Neuronal stem cell (in vitro differentiated cells): Measurements from ENCODE around the gene MPG. TPM values are rescaled to one million over a fixed set of nuclear protein-coding genes. Genes with fewer than 3 reads are reported as not detected.
"Not testable (repeated sequence)": the region's sequence is repeated elsewhere in the genome, so short reads cannot be mapped to it uniquely, and the experiment has no call there.

Source experiments
- DNase-seq: peaks from one replicate; pipeline ENCODE4 v3.0.0-alpha.2; 2013; ENCODE audit warnings: low spot score
- H2AFZ ChIP-seq: one replicate; pipeline ENCODE4 v1.6.1; 2013; ENCODE audit warnings: mild to moderate bottlenecking, low read length, inconsistent platforms
- H2AK5ac ChIP-seq: 2 replicates; pipeline ENCODE4 v1.6.1; 2013; ENCODE audit warnings: low read depth, mild to moderate bottlenecking, inconsistent platforms, low read length, moderate library complexity, mixed read lengths
- H2BK120ac ChIP-seq: 2 replicates; pipeline ENCODE4 v1.6.1; 2013; ENCODE audit warnings: low read depth, mild to moderate bottlenecking, inconsistent platforms, low read length, moderate library complexity, mixed read lengths
- H2BK12ac ChIP-seq: one replicate; pipeline ENCODE4 v1.6.1; 2013; ENCODE audit warnings: low read length, inconsistent platforms
- H2BK15ac ChIP-seq: 2 replicates; pipeline ENCODE4 v1.6.1; 2013; ENCODE audit warnings: mild to moderate bottlenecking, low read length, inconsistent platforms, mixed read lengths
- H2BK5ac ChIP-seq: one replicate; pipeline ENCODE4 v1.6.1; 2013; ENCODE audit warnings: inconsistent platforms, mild to moderate bottlenecking, low read length, moderate library complexity
- H3K14ac ChIP-seq: one replicate; pipeline ENCODE4 v1.6.1; 2013; ENCODE audit warnings: low read length, inconsistent platforms
- H3K18ac ChIP-seq: 2 replicates; pipeline ENCODE4 v1.6.1; 2013; ENCODE audit warnings: low read length, inconsistent platforms
- H3K23ac ChIP-seq: 2 replicates; pipeline ENCODE4 v1.6.1; 2013; ENCODE audit warnings: low read depth, mild to moderate bottlenecking, mixed read lengths, low read length, inconsistent platforms; ENCODE audit not compliant: poor library complexity
- H3K27ac ChIP-seq: replicated peaks from 3 replicates; pipeline ENCODE4 v1.5.1; 2013; ENCODE audit warnings: low read length, inconsistent platforms
- H3K27me3 ChIP-seq, 3 experiments: 2 replicates each; pipeline ENCODE4 v1.6.1; 2013; ENCODE audit warnings: low read length in 3 of 3, mild to moderate bottlenecking in 2 of 3, inconsistent platforms in 1 of 3, low read depth in 1 of 3, mixed read lengths in 1 of 3, moderate library complexity in 1 of 3; ENCODE audit not compliant: control insufficient read depth in 3 of 3, insufficient read depth in 3 of 3
- H3K36me3 ChIP-seq, 2 donors: replicated peaks in 1 of 2; 2 replicates each; pipeline ENCODE4 v1.6.1; 2013; ENCODE audit warnings: low read length in 2 of 2; ENCODE audit not compliant: control insufficient read depth in 2 of 2, insufficient read depth in 2 of 2
- H3K4ac ChIP-seq: 2 replicates; pipeline ENCODE4 v1.6.1; 2013; ENCODE audit warnings: inconsistent platforms, mild to moderate bottlenecking, low read length, moderate library complexity
- H3K4me1 ChIP-seq, 2 donors: 1 replicate in 1 of 2; 2 replicates in 1 of 2; pipeline ENCODE4 v1.6.1; 2013; ENCODE audit warnings: low read length in 2 of 2, low read depth in 1 of 2; ENCODE audit not compliant: control insufficient read depth in 2 of 2, insufficient read depth in 1 of 2
- H3K4me2 ChIP-seq: one replicate; pipeline ENCODE4 v1.6.1; 2013; ENCODE audit warnings: mild to moderate bottlenecking, low read length, inconsistent platforms; ENCODE audit not compliant: insufficient read depth, poor library complexity, severe bottlenecking
- H3K4me3 ChIP-seq, 2 donors: 2 replicates each; pipeline ENCODE4 v1.5.1; 2013; ENCODE audit warnings: low read length in 2 of 2, mild to moderate bottlenecking in 2 of 2, inconsistent platforms in 1 of 2, moderate library complexity in 1 of 2
- H3K79me1 ChIP-seq: one replicate; pipeline ENCODE4 v1.6.1; 2013; ENCODE audit warnings: low read depth, mild to moderate bottlenecking, inconsistent platforms, low read length, moderate library complexity
- H3K9ac ChIP-seq: one replicate; pipeline ENCODE4 v1.6.1; 2013; ENCODE audit warnings: mild to moderate bottlenecking, low read depth, low read length, inconsistent platforms; ENCODE audit not compliant: poor library complexity
- H3K9me3 ChIP-seq, 2 donors: replicated peaks in 1 of 2; 2 replicates each; pipeline versions ENCODE3 to v1.6.1; 2013; ENCODE audit warnings: low read length in 2 of 2, mild to moderate bottlenecking in 2 of 2, inconsistent platforms in 1 of 2, low read depth in 1 of 2, mixed read lengths in 1 of 2, moderate library complexity in 1 of 2; ENCODE audit not compliant: control insufficient read depth in 2 of 2, insufficient read depth in 1 of 2
- H4K8ac ChIP-seq: one replicate; pipeline ENCODE4 v1.6.1; 2013; ENCODE audit warnings: low read depth, mild to moderate bottlenecking, inconsistent platforms, low read length, moderate library complexity
- H4K91ac ChIP-seq: one replicate; pipeline ENCODE4 v1.6.1; 2013; ENCODE audit warnings: low read length, low read depth, mild to moderate bottlenecking, inconsistent platforms; ENCODE audit not compliant: poor library complexity
- WGBS, 2 donors: extraction: QIAGEN DNeasy Blood & Tissue Kit; methylation state at CpG; one replicate each; pipeline ENCODE4 v1.1.7; 2013; ENCODE audit warnings: missing lambda C conversion rate in 2 of 2, mixed read lengths in 1 of 2; ENCODE audit not compliant: insufficient read length in 2 of 2, insufficient replicate concordance in 1 of 2; ENCODE audit errors: extremely low coverage in 2 of 2; 5-methylcytosine and 5-hydroxymethylcytosine counted together
- polyA plus RNA-seq, 2 experiments: library from polyadenylated mRNA; stranded (reverse); fragments of 200-250 nt; gene quantifications; one replicate each; pipeline ENCODE4 v1.2.3, GENCODE V29; 2013

Gene MPG
- polyA plus RNA-seq (2013, experiment 1 of 2) = 53.1 TPM
- polyA plus RNA-seq (2013, experiment 2 of 2) = 52.7 TPM

GRCh38 chr16:77807-78443 is at the start of gene MPG:
Gene MPG (plus strand): TSS chr16:78225. CDS start chr16:78310, 85 bp downstream.
- H3K23ac ChIP-seq = peak within 1 kb of the TSS; percentile 87
- peak; percentile 52 for DNase-seq

DNA sequence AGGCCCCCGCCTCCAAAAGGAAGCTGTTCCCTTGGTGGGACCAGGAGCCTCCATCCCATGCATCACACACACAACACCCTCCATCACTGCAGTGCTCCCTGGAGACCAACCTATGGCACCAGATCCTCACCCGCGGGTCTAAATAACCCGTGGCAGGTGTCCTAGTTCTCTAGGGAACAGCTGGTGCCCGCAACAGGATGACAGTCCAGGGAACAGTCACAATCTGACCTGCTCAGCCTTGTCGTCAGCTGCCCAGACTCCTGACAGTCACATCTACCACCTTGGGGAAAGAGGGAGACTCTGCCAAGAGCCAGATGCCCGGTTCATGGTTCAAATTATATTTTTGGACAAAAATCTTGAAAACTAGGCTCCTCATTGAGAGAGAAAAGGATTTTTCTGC is 47.4 kb upstream of the MPG start:
- H3K9me3 ChIP-seq, H3K9ac ChIP-seq, H3K27me3 ChIP-seq, H3K23ac ChIP-seq, H2AK5ac ChIP-seq, DNase-seq, H3K36me3 ChIP-seq, H3K4me2 ChIP-seq, H4K91ac ChIP-seq, H2BK15ac ChIP-seq, H2BK12ac ChIP-seq, H2BK5ac ChIP-seq, H3K4me1 ChIP-seq, H4K8ac ChIP-seq, H3K18ac ChIP-seq, H3K4ac ChIP-seq, H3K4me3 ChIP-seq, H3K27ac ChIP-seq, H2AFZ ChIP-seq, H2BK120ac ChIP-seq, H3K79me1 ChIP-seq, H3K14ac ChIP-seq: not testable (repeated sequence)
- WGBS, 2 donors = no CpG with 5 or more reads among the region's 7 CpGs

More at GRCh38 chr16:77807-78443, at the start of gene MPG:
- peaks cover 4% of the 10 kb centered on the region for H3K79me1 ChIP-seq
- peak within 1 kb of the TSS; percentile 96 for H2BK120ac ChIP-seq
- peaks cover 40 to 47% of the 10 kb centered on the region in 2 donors for H3K4me1 ChIP-seq
- peak within 1 kb of the TSS; percentile 97 for H3K14ac ChIP-seq
- H3K4ac ChIP-seq = peak within 1 kb of the TSS; percentile 89
- no peaks in the 10 kb centered on the region for H3K9me3 ChIP-seq
- H2BK15ac ChIP-seq = peak within 1 kb of the TSS; percentile 96
- H3K4me3 ChIP-seq = peak within 1 kb of the TSS; percentile 79 to 95
- H3K27me3 ChIP-seq = peaks cover 0 to under 1% (median 0%) of the 10 kb centered on the region in 3 experiments
- peak within 1 kb of the TSS; percentile 95 for H3K18ac ChIP-seq
- no peak within 1 kb of the TSS for H4K91ac ChIP-seq
- WGBS, 2 donors = no CpG with 5 or more reads among the region's 83 CpGs
- H3K4me2 ChIP-seq = peak within 1 kb of the TSS; percentile 94
- peak within 1 kb of the TSS; percentile 85 for H2BK5ac ChIP-seq
- no peak within 1 kb of the TSS for H3K27ac ChIP-seq
- peak within 1 kb of the TSS; percentile 98 for H2AK5ac ChIP-seq
- H3K36me3 ChIP-seq = peaks cover 11 to 25% of the 10 kb centered on the region in 2 donors
- H4K8ac ChIP-seq = peak within 1 kb of the TSS; percentile 48
- peak within 1 kb of the TSS; percentile 98 for H3K9ac ChIP-seq
- peak within 1 kb of the TSS; percentile 95 for H2AFZ ChIP-seq
- peak within 1 kb of the TSS; percentile 95 for H2BK12ac ChIP-seq

GRCh38 chr16:33154-33876 is 44.7 kb upstream of the MPG start:
- not testable (repeated sequence) for H3K79me1 ChIP-seq, H3K36me3 ChIP-seq, H2AK5ac ChIP-seq, H3K9ac ChIP-seq, H2BK5ac ChIP-seq, H2BK12ac ChIP-seq, H3K14ac ChIP-seq, H3K4me2 ChIP-seq, H2AFZ ChIP-seq, H3K9me3 ChIP-seq, H2BK120ac ChIP-seq, H3K18ac ChIP-seq, H3K27ac ChIP-seq, H3K23ac ChIP-seq, H3K4ac ChIP-seq, H4K91ac ChIP-seq, H3K27me3 ChIP-seq, DNase-seq, H3K4me1 ChIP-seq, H2BK15ac ChIP-seq, H4K8ac ChIP-seq, H3K4me3 ChIP-seq
- WGBS, 2 donors = no CpG with 5 or more reads among the region's 8 CpGs
